Amygdala (tissue), 56 donors: Measurements from ENCODE around the gene PDE11A.
A peak's percentile ranks its signal among the peaks of the same experiment; 100 is the strongest.

Source experiments
- DNase-seq, 56 donors: peaks; one replicate each; lab custom pipeline; 2025; lab: John Stamatoyannopoulos, UW

Gene PDE11A

GRCh38 chr2:177679611-177680605 lies 392.7 kb downstream of the PDE11A start:
- no peak for DNase-seq

- no peak for DNase-seq
Measured at GRCh38 chr2:177678939-177679338, 393.6 kb downstream of the PDE11A start.

- DNase-seq: no peak
Measured at GRCh38 chr2:177676636-177677035, 395.9 kb downstream of the PDE11A start.

- DNase-seq: no peak
Measured at GRCh38 chr2:177675825-177676224, 396.8 kb downstream of the PDE11A start.

GRCh38 chr2:177675350-177675821 lies 397.2 kb downstream of the PDE11A start:
- peak in 32 of 56 donors; percentile 2 to 65 (median 27) for DNase-seq

GRCh38 chr2:177673602-177674595 lies 398.7 kb downstream of the PDE11A start:
- no peak for DNase-seq

- no peak for DNase-seq
Measured at GRCh38 chr2:177671662-177672061, 400.9 kb downstream of the PDE11A start.

GRCh38 chr2:177670791-177671535 lies 401.6 kb downstream of the PDE11A start:
- DNase-seq: no peak

- DNase-seq: no peak
Measured at GRCh38 chr2:177669625-177670330, 402.8 kb downstream of the PDE11A start.

- DNase-seq: no peak
Measured at GRCh38 chr2:177669201-177669600, 403.4 kb downstream of the PDE11A start.

GRCh38 chr2:177668617-177669016 lies 404.0 kb downstream of the PDE11A start:
- no peak for DNase-seq

GRCh38 chr2:177667626-177668025 lies 405.0 kb downstream of the PDE11A start:
- DNase-seq: no peak

GRCh38 chr2:177666408-177666807 lies 406.2 kb downstream of the PDE11A start:
- no peak for DNase-seq

GRCh38 chr2:177665948-177666347 lies 406.6 kb downstream of the PDE11A start:
- no peak for DNase-seq

GRCh38 chr2:177665328-177665727 lies 407.2 kb downstream of the PDE11A start:
- no peak for DNase-seq

- peak in 2 of 56 donors; percentile 15 to 21 for DNase-seq
Measured at GRCh38 chr2:177662895-177663294, 409.7 kb downstream of the PDE11A start.

- no peak for DNase-seq
Measured at GRCh38 chr2:177660742-177661141, 411.8 kb downstream of the PDE11A start.

- DNase-seq: no peak
Measured at GRCh38 chr2:177658309-177658708, 414.3 kb downstream of the PDE11A start.

GRCh38 chr2:177651833-177652232 lies 420.7 kb downstream of the PDE11A start:
- DNase-seq: no peak
